DND-41 (cell line): ENCODE data around the gene RBFOX2.

Experiments used
- CTCF ChIP-seq: IDR thresholded peaks from 2 replicates; pipeline ENCODE4 v1.5.1; 2012; ENCODE audit warnings: borderline replicate concordance, low read length, moderate library complexity, mild to moderate bottlenecking; ENCODE audit not compliant: poor library complexity, severe bottlenecking; ENCODE audit errors: extremely low read depth
- EZH2 ChIP-seq: IDR thresholded peaks from 3 replicates; pipeline ENCODE4 v1.6.1; 2012; ENCODE audit warnings: borderline replicate concordance, low read depth, mild to moderate bottlenecking, moderate library complexity, low read length, inconsistent platforms; ENCODE audit not compliant: severe bottlenecking

DNA sequence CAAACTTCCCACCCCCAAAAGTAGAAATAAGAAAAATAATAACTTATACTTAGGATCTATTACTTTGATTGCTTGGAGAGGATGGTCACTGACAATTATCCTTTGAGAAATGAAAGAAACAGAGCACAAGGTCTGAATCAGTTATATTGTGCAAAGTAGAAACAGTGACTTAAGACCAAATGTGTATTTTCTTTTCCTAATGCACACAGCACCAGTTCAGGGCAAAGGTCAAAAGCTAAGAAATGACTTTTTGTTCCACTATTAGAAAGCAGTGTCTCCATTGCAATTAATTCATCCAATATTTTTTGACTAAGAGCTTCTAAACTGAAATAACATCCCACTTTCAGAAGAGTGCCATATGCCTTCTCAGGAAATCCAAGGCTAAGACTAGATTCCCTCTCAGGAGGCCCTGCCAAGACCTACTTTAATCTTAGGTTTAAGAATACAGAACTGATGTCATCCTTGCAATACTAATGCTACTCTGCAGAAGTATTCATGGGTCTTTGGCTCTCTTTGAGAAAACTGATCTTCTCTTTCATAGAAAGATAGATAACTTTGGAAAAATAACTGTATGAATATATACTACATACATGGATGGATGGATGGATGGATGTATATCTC is 164.0 kb downstream of the RBFOX2 start:
- TF ChIP-seq CTCF = no peak
- TF ChIP-seq EZH2 = no peak
